Naive B cell (primary cell): ENCODE measurements around the gene CDC42EP3. TPM values are rescaled to one million over a fixed set of nuclear protein-coding genes. Genes with fewer than 3 reads are reported as not detected.
A peak's percentile ranks its signal among the peaks of the same experiment; 100 is the strongest.

ENCODE experiments used
- ATAC-seq, 2 donors: fragments of 150-1000 bp; cut with Tn5 transposase; 2 replicates each; pipeline ENCODE4 v1.10.0; 2021; ENCODE audit warnings: low read depth in 2 of 2, mild to moderate bottlenecking in 2 of 2, moderate library complexity in 2 of 2
- DNase-seq: peaks from one replicate; pipeline ENCODE4 v3.0.0; 2022
- H3K27ac Mint-ChIP-seq, 6 donors: one replicate each; pipeline ENCODE4 v1.8.0; 2020 to 2022; ENCODE audit warnings: mild to moderate bottlenecking in 6 of 6, mixed read lengths in 6 of 6, moderate library complexity in 5 of 6, inconsistent platforms in 2 of 6
- H3K27me3 Mint-ChIP-seq, 3 donors: one replicate each; pipeline ENCODE4 v1.8.0; 2021 to 2022; ENCODE audit warnings: mixed read lengths in 3 of 3, mild to moderate bottlenecking in 1 of 3
- H3K36me3 Mint-ChIP-seq, 2 donors: one replicate each; pipeline ENCODE4 v1.8.0; 2020 to 2022; ENCODE audit warnings: mixed read lengths in 2 of 2, inconsistent platforms in 1 of 2, mild to moderate bottlenecking in 1 of 2
- H3K4me1 Mint-ChIP-seq, 3 donors: one replicate each; pipeline ENCODE4 v1.8.0; 2020 to 2022; ENCODE audit warnings: mixed read lengths in 3 of 3, inconsistent platforms in 1 of 3, mild to moderate bottlenecking in 1 of 3, moderate library complexity in 1 of 3
- H3K4me3 Mint-ChIP-seq, 8 donors: one replicate each; pipeline ENCODE4 v1.8.0; 2020 to 2022; ENCODE audit warnings: mild to moderate bottlenecking in 8 of 8, mixed read lengths in 8 of 8, moderate library complexity in 8 of 8, inconsistent platforms in 2 of 8
- H3K9me3 Mint-ChIP-seq, 7 donors: one replicate each; pipeline ENCODE4 v1.8.0; 2020 to 2022; ENCODE audit warnings: mixed read lengths in 7 of 7, mild to moderate bottlenecking in 5 of 7, inconsistent platforms in 2 of 7, moderate library complexity in 1 of 7
- polyA plus RNA-seq, 6 donors: library from polyadenylated mRNA; unstranded; fragments of 300-500 nt; fragmentation: Illumina TruSeq; gene quantifications; one replicate each; pipeline ENCODE4 v1.2.3, GENCODE V29; 2021; ENCODE audit warnings: low read depth in 6 of 6

Gene CDC42EP3
- polyA plus RNA-seq, 6 donors from 2014 or later, result 4.5 to 24.5 (median 12.1) TPM

DNA sequence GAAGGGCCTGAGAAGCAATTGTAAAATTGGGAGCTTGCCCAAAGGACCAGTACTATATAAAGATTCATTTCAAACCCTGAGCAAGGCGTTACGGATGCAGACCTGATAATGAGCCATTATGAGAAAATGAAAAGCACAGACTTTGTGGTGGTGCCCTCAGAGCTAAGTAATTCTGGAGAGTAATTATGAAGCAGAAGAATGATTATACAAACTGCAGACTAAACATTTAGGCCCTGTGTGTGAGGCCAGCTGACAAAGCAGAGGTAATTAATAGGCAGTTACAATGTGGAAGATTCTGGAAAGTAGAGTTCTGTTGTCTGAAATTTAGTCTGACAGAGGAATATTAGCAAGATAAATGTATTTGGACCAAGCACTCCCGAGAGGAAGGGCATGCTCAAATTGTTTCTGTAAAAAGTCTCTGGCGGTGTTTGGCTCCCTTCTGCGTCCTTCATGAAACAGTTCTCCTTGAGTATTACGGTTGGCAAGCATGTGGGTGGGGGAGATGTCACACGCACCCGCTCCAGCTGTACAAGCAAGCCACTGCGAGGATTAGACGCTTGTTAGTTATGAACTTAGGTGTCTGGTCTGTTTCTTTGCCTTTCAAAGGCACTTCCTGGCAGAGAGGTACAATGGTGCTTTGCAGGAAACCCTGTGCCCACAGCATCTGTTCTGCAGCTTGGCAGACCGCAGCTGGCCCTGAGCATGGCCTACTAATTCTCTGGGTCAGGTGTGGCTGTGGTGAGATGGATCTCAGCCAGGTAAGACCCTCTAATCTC, 45.5 kb downstream of the CDC42EP3 start:
- DNase-seq, result peak; percentile 50
- Mint-ChIP-seq H3K4me3 (peak overlapping the region in 7 of 8 donors; percentile 35 to 84 (median 70)), H3K27me3 (peaks cover 6 to 22% (median 13%) of the 10 kb centered on the region in 3 donors), H3K4me1 (peaks cover 41 to 58% (median 49%) of the 10 kb centered on the region in 3 donors), H3K9me3 (no peaks in the 10 kb centered on the region), H3K36me3 (no peaks in the 10 kb centered on the region), H3K27ac (peak overlapping the region; percentile 42 to 90 (median 58))
- peak; percentile 70 to 79 for ATAC-seq

DNA sequence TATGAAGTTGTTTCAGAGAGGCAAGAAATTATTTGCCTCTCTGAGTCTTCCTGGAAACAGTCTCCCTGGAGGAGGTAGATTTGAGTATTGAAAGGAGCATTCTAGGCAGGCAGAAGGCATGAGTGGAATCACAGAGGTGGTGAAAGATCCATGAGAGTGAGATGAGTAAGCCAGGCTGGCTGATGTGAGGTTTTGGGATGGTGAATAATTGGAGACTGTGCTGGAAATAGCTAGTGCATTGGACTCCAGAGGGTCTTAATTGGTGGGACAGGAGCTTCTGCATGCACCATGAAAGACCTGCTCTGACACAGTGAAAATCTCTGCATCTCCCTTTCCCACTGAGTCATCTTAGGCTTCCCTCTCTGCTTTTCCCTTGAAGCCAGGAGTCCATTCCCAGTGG, 46.3 kb downstream of the CDC42EP3 start:
- Mint-ChIP-seq H3K27me3 (peaks cover 11 to 29% (median 11%) of the 10 kb centered on the region in 3 donors), H3K27ac (peak overlapping the region in 3 of 6 donors; percentile 0 to 57 (median 48)), H3K4me1 (peaks cover 41 to 58% (median 49%) of the 10 kb centered on the region in 3 donors), H3K36me3 (no peaks in the 10 kb centered on the region), H3K9me3 (no peaks in the 10 kb centered on the region), H3K4me3 (peak overlapping the region in 2 of 8 donors; percentile 8 to 45)
- ATAC-seq (no peak), DNase-seq (no peak)

DNA sequence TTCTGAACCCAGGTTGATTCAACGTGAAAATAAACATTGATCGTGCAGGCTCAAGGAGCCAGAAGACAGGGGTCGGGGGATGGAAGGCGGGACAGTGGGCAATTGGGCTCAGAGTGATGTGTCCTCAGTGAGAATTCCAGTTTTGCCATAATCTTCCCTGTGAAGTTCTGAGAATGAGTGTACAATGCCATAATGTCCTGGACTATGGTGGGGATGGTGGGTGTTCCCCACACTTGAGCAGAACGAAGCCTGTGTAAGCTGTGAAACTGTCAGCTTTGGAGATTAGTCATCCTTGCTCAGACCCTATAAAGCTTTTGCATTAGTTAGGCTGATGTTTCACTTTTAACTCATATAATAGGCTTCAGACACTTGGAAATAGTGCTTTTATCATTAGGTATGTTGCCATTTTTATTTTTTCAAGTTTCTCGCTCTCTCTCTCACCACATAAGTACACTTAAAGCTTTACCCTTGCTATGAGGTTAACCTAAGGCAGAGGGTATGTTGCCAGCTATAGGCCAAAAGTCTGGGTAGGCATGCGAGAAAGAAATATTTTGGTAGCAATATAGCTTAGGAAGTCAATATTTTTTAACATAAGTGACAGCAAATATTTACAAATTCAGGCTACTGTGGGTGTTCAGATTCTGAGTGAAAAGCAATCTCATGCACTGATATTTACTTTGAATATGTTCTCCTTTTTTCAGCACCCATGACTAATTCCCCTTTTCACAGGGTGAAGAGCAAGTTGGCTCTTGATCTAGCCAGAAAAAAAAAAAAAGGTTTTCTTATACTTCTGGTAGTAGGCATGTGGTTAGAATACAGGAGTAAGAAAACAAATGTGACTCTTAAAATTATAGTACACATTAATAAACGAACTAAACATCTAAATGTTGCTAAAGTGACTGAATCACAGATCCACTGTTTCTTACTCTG, 47.2 kb downstream of the CDC42EP3 start:
- peak; percentile 37 for DNase-seq
- no peaks in the 10 kb centered on the region for H3K9me3 Mint-ChIP-seq
- H3K36me3 Mint-ChIP-seq, result no peaks in the 10 kb centered on the region
- peak overlapping the region in 5 of 8 donors; percentile 8 to 45 (median 27) for H3K4me3 Mint-ChIP-seq
- peak overlapping the region in 4 of 6 donors; percentile 8 to 97 (median 46) for H3K27ac Mint-ChIP-seq
- peaks cover 41 to 58% (median 49%) of the 10 kb centered on the region in 3 donors for H3K4me1 Mint-ChIP-seq
- peak; percentile 57 to 59 for ATAC-seq
- peaks cover 11 to 29% (median 11%) of the 10 kb centered on the region in 3 donors for H3K27me3 Mint-ChIP-seq

DNA sequence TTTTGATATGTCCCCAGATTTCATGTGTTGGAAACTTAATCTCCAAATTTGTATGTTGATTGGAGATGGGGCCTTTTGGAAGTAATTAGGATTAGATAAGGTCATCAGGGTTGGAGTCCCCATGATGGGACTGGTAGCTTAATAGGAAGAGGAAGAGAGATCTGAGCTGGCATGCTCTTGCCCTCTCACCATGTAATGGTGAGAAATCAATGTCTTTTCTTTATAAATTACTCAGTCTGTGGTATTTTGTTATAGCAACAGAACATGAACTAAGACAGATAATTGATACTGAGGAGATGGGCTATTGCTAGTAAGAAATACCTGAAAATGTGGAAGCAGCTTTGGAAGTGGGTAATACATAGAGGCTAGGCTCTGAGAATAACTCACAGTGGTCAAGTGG, 48.0 kb downstream of the CDC42EP3 start:
- DNase-seq, result no peak
- Mint-ChIP-seq H3K27me3 (peaks cover 11 to 30% (median 11%) of the 10 kb centered on the region in 3 donors), H3K9me3 (no peaks in the 10 kb centered on the region), H3K4me1 (peaks cover 41 to 58% (median 49%) of the 10 kb centered on the region in 3 donors), H3K36me3 (no peaks in the 10 kb centered on the region), H3K4me3 (peak overlapping the region in 1 of 8 donors; percentile 57), H3K27ac (peak overlapping the region in 5 of 6 donors; percentile 22 to 97 (median 44))
- ATAC-seq, result no peak

DNA sequence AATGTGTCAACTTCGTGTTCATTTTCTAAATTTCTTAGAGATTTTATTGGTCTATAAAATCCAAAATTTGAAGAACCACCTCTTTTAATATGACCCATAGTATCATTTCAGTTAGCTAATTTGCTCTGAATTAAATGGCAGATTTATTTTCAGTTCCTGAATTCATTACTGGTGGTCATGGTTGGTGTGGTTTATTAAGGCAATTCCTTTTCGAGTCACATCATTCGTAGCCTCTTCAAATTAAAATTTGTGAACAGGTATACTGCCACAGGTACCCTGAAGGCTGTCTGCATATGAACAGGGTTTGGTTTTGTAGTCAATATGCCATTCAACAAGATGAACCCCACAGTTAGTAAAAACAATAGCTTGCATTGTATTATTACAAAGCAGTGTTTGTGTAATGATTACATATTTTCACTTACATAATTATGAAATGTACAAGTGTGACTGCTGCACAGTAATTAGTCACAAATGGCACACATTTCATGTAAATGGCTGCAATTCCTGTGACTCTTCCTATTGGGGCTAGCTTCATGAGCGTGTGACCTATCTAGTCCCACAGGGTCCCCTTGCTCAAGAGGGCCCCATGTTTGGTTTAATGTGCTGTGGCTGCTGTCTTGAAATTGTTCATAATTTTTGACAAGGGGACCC, 48.9 kb downstream of the CDC42EP3 start:
- Mint-ChIP-seq H3K27me3 (peaks cover 11 to 30% (median 11%) of the 10 kb centered on the region in 3 donors), H3K27ac (no peak overlapping the region), H3K4me3 (no peak overlapping the region), H3K36me3 (no peaks in the 10 kb centered on the region), H3K4me1 (peaks cover 44 to 58% (median 49%) of the 10 kb centered on the region in 3 donors), H3K9me3 (no peaks in the 10 kb centered on the region)
- ATAC-seq (peak; percentile 52 to 68), DNase-seq (peak; percentile 36)

DNA sequence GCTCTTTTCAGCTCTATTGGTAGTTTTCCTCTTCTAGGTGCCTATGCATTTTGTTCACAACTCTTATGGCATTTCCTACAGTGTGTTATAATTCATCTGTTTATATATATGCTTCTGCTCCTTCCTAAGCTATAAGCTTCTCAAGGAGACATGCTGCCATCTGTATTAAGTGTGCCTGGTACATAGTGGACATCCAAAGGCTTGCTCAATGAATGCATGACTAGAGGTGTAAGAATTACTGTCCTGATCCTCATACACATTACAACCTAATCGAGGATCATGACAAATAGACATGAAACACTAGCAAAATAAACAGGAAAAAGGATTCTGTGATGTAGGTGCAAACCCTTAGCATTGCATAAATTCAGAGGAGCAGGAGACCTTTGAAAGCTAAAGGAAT, 50.2 kb downstream of the CDC42EP3 start:
- peak overlapping the region in 1 of 8 donors; percentile 27 for H3K4me3 Mint-ChIP-seq

DNA sequence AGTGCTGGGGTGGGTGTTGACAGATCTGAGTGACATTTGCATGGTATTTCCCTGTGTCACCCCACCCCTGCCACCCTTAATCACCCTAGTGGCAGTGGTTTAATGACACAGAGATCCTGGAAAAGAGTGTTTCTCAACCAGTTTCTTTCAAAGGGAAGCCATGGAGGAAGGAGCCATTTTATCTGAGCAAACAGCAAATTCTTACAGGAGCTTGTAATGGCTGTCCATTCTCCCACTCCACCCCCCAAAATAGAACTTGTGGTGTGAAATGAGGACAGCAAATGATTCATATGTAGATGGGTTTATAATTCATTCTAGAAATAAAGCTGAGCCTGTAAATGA, 51.5 kb downstream of the CDC42EP3 start:
- H3K4me3 Mint-ChIP-seq, result no peak overlapping the region
- H3K4me1 Mint-ChIP-seq, result peaks cover 46 to 63% (median 53%) of the 10 kb centered on the region in 3 donors
- DNase-seq, result no peak
- H3K27ac Mint-ChIP-seq, result no peak overlapping the region
- peaks cover 11 to 27% (median 13%) of the 10 kb centered on the region in 3 donors for H3K27me3 Mint-ChIP-seq
- no peaks in the 10 kb centered on the region for H3K36me3 Mint-ChIP-seq
- peaks cover 0 to 5% (median 0%) of the 10 kb centered on the region in 7 donors for H3K9me3 Mint-ChIP-seq
- no peak for ATAC-seq

More for the DNA sequence above, 50.2 kb downstream of the CDC42EP3 start:
- H3K27ac Mint-ChIP-seq, result no peak overlapping the region
- H3K36me3 Mint-ChIP-seq, result no peaks in the 10 kb centered on the region
- peaks cover 11 to 30% (median 12%) of the 10 kb centered on the region in 3 donors for H3K27me3 Mint-ChIP-seq
- peaks cover 49 to 64% (median 53%) of the 10 kb centered on the region in 3 donors for H3K4me1 Mint-ChIP-seq
- DNase-seq (no peak), ATAC-seq (no peak)
- peaks cover 0 to 5% (median 0%) of the 10 kb centered on the region in 7 donors for H3K9me3 Mint-ChIP-seq

DNA sequence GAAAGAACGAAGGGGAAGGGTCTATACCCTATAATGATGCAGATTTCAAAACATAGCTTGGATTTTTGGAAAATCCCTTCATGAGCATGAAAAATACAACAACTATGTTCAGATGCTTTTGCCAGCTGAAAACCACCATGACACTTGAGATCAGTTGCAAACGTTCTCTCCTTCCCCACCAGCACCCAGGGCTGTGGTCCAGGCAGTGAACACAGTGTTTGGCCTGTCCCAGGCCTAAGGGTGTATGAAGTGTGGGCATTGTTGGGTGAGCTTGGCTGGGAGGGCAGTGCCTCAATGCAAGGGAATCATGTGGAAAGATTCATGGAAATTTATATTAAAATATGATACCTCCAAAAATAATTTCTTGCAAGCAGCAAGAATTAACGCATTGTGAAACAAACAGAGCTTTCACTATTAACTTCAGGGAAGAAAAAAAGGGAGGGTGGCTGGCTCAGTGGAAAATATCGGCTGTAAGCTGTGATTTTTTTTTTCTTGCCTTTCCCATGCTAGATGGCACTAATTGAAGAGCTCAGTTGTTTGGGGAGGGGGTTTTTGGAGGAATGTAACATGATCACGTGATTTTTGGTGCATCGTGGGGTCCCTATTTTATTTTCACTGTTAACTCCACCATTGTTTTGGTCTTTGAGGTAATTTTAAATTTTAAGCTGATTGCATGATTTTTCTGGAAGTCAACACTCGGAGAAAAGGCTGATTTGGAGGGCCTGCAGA, 52.0 kb downstream of the CDC42EP3 start:
- DNase-seq (no peak), ATAC-seq (no peak)
- Mint-ChIP-seq H3K4me3 (no peak overlapping the region), H3K4me1 (peaks cover 43 to 61% (median 51%) of the 10 kb centered on the region in 3 donors), H3K27ac (peak overlapping the region in 1 of 6 donors; percentile 51), H3K36me3 (no peaks in the 10 kb centered on the region), H3K27me3 (peaks cover 8 to 23% (median 11%) of the 10 kb centered on the region in 3 donors), H3K9me3 (peaks cover 0 to 5% (median 0%) of the 10 kb centered on the region in 7 donors)

DNA sequence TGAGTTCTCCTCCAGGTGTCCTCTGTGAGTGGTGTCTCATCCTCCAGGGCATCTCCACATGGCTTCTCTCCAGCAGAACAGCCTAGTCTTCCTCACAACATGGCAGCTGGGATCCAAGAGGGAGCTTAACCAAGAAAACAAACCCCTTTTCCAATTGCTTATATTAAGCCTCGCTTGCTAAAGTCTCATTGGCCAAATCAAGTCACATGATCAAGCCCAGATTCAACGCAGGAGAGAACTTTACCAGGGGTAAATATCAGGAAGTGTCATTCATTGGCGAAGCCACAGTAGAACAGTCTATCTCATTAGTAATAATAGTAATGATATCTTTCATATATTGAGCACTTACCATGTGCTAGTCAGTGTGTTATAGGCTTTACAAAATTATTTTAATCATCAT, 53.1 kb downstream of the CDC42EP3 start:
- peaks cover 37 to 51% (median 40%) of the 10 kb centered on the region in 3 donors for H3K4me1 Mint-ChIP-seq
- DNase-seq (no peak), ATAC-seq (no peak)
- H3K27ac Mint-ChIP-seq, result peak overlapping the region in 1 of 6 donors; percentile 56
- H3K4me3 Mint-ChIP-seq, result peak overlapping the region in 1 of 8 donors; percentile 54
- H3K27me3 Mint-ChIP-seq, result peaks cover 8 to 23% (median 11%) of the 10 kb centered on the region in 3 donors
- no peaks in the 10 kb centered on the region for H3K36me3 Mint-ChIP-seq
- peaks cover 0 to 5% (median 0%) of the 10 kb centered on the region in 7 donors for H3K9me3 Mint-ChIP-seq

DNA sequence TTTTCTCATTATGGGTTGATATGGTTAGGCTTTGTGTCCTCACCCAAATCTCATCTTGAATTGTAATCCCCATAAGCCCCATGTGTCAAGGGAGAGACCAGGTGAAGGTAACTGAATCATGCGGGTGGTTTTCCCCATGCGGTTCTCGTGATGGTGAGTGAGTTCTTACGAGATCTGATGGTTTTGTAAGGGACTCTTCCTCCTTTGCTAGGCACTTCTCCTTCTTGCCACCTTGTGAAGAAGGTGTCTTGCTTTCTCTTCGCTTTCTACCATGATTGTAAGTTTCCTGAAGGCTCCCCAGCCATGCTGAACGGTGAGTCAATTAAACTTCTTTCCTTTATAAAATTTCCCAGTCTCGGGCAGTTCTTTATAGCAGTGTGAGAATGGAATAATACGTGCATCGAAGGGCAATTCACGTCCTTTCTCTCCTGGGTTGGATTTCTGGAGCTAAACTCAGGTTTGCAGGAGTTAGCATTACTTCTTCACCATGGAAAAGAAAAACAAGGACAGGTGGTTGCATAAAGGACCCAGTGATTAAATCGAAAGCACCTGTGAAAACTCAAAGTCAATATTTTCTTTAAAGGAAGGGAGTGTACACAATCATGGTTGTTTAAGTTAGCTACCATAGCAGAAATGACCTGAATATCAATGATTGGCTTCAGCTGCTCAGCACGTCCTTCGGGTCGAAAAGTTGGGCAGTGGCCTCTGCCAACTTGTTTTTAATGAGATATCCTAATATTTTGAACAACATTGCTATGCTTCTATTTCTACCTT, 54.1 kb downstream of the CDC42EP3 start:
- Mint-ChIP-seq H3K27ac (peak overlapping the region; percentile 36 to 97 (median 81)), H3K27me3 (peaks cover 8 to 23% (median 11%) of the 10 kb centered on the region in 3 donors), H3K4me1 (peaks cover 30 to 40% (median 32%) of the 10 kb centered on the region in 3 donors), H3K9me3 (peaks cover 0 to 5% (median 0%) of the 10 kb centered on the region in 7 donors), H3K36me3 (no peaks in the 10 kb centered on the region), H3K4me3 (peak overlapping the region in 4 of 8 donors; percentile 1 to 71 (median 40))
- DNase-seq, result no peak
- peak; percentile 41 to 45 for ATAC-seq

DNA sequence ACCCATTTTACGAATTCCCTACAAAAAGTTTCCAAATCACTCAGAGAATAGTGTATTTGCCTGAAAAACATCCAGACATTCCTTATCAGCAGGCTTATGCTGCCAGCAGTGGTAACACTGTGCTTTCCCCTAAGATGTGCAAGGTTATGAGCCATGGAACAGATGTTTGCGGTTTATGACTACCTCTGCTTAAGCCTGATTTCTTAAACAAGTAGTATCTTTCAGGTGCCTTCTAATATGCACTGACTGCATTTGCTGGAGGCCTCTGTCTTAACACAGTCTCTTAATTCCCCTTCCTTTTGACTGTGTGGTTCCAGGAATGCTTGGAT, 54.8 kb downstream of the CDC42EP3 start:
- peak in 1 of 2 donors; percentile 42 for ATAC-seq
- Mint-ChIP-seq H3K27ac (peak overlapping the region; percentile 10 to 97 (median 81)), H3K4me1 (peaks cover 27 to 34% (median 29%) of the 10 kb centered on the region in 3 donors), H3K27me3 (peaks cover 8 to 22% (median 11%) of the 10 kb centered on the region in 3 donors), H3K36me3 (no peaks in the 10 kb centered on the region), H3K9me3 (peaks cover 0 to 5% (median 0%) of the 10 kb centered on the region in 7 donors), H3K4me3 (peak overlapping the region in 2 of 8 donors; percentile 45 to 87)
- DNase-seq, result no peak
